ENCODE data around the gene PPP6R2.

The PPP6R2 gene

DNA sequence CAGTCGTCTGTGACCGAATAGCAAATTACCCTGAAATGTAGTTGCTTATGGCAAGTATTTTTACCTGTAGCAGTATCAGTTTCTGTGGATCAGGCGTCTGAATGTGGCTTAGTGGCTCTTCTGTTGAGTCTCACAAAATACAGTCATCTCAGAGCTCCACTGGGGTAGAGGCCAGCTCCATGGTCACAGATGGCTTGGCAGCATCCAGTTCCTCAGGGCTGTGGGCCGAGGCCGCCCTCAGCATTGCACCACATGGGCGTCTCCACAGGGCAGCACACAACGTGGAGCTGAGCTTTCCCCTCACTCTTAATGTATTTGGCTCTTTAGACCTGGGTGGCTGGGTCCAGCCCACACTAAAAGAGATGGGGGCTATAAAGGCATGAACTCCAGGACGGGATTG, 73.9 kb downstream of the PPP6R2 start:
- Histone ChIP-seq H3K4me1 (ENCODE audit: control insufficient read depth, insufficient read depth, low read length) (peaks cover 13% of the 10 kb centered on the region), H3K36me3 (ENCODE audit: control insufficient read depth, insufficient read depth, low read length, severe bottlenecking) (peaks cover 81% of the 10 kb centered on the region), H3K9me3 (ENCODE audit: control insufficient read depth, low read length) (no peaks in the 10 kb centered on the region), H3K27me3 (replicated peaks; ENCODE audit: control insufficient read depth, insufficient read depth, low read length) (no peaks in the 10 kb centered on the region), H3K4me3 (ENCODE audit: low read length) (no peak overlapping the region), H3K9ac (ENCODE audit: low read length) (no peak overlapping the region)
- no peak for DNase-seq (ENCODE audit: low read depth)

DNA sequence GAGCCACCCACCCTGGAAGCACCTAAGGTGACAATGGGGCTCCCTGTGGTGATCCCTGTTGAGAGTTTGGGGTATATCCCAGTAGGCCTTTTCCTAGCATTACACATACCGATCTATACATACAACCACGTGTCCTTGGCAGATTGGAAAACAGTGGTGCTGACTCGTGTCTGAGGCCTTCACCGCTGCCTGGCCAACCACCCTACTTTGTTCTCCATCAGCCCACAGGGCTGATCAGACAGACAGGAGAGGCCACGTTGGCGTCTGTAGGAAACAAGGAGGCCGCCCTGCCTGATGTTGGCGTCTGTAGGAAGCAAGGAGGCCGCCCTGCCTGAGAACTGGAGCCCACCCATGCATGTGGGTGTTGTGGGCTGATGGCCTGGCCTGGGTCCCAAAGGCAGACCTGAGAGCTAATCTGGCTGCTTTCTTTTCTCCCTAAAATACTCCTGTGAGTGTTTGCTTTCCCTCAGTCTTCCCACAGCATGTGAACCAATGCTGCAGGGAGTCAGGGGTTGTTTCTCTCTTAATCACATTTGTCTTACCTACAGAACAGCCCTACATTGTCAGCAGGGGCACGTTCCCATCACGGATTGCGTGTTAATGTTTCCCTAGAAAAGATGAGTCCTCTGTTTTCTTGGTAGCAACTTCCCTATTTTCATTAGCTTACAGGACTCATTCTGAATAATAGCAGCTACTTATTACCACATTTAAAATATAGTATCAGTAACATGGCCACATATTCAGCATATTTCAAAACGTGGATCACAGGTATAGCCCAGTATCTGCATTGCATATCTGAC, 74.5 kb downstream of the PPP6R2 start:
- H3K4me3 ChIP-seq (ENCODE audit: low read length) = no peak overlapping the region
- H3K9me3 ChIP-seq (ENCODE audit: control insufficient read depth, low read length) = no peaks in the 10 kb centered on the region
- peaks cover 87% of the 10 kb centered on the region for H3K36me3 ChIP-seq (ENCODE audit: control insufficient read depth, insufficient read depth, low read length, severe bottlenecking)
- no peak for DNase-seq (ENCODE audit: low read depth)
- H3K27me3 ChIP-seq (replicated peaks; ENCODE audit: control insufficient read depth, insufficient read depth, low read length) = no peaks in the 10 kb centered on the region
- H3K9ac ChIP-seq (ENCODE audit: low read length) = no peak overlapping the region
- H3K4me1 ChIP-seq (ENCODE audit: control insufficient read depth, insufficient read depth, low read length) = peaks cover 9% of the 10 kb centered on the region

DNA sequence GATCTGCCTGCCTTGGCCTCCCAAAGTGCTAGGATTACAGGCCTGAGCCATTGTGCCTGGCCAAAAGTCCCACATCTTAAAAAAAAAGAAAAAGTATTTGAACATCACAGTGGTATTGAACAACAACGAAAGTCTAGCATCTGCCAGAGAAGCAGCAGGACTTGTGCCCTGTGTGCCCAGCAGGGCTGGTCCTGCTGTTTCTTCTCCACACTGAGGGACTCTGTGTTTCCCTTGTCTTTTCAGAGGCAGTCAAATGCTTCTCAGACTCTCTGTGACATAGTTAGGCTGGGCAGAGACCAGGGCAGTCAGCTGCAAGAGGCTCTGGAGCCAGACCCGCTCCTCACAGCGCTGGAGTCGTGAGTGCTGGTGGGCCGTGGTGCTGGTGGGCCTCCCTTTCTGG, 75.5 kb downstream of the PPP6R2 start:
- no peak for DNase-seq (ENCODE audit: low read depth)
- Histone ChIP-seq H3K9me3 (ENCODE audit: control insufficient read depth, low read length) (no peaks in the 10 kb centered on the region), H3K27me3 (replicated peaks; ENCODE audit: control insufficient read depth, insufficient read depth, low read length) (no peaks in the 10 kb centered on the region), H3K9ac (ENCODE audit: low read length) (no peak overlapping the region), H3K4me3 (ENCODE audit: low read length) (no peak overlapping the region), H3K4me1 (ENCODE audit: control insufficient read depth, insufficient read depth, low read length) (peaks cover 9% of the 10 kb centered on the region), H3K36me3 (ENCODE audit: control insufficient read depth, insufficient read depth, low read length, severe bottlenecking) (peaks cover 92% of the 10 kb centered on the region)

DNA sequence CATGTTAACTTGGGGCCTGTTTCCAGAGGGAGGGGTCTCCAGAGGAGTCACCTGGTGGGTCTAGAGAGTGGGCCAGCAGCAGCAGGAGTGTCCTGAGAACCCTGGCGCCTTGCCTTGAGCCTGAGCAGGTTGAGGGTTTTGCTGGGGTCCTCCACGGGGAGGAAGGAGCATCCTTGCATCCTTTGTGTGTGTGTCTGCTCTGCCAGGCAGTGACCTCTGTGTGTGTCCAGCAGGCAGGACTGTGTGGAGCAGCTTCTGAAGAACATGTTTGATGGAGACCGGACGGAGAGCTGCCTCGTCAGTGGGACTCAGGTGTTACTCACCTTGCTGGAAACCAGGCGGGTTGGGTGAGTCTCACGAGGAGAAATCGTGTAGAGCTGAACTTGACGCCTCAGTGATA, 76.0 kb downstream of the PPP6R2 start:
- Histone ChIP-seq H3K4me3 (ENCODE audit: low read length) (no peak overlapping the region), H3K9me3 (ENCODE audit: control insufficient read depth, low read length) (no peaks in the 10 kb centered on the region), H3K27me3 (replicated peaks; ENCODE audit: control insufficient read depth, insufficient read depth, low read length) (no peaks in the 10 kb centered on the region), H3K9ac (ENCODE audit: low read length) (no peak overlapping the region), H3K4me1 (ENCODE audit: control insufficient read depth, insufficient read depth, low read length) (peaks cover 9% of the 10 kb centered on the region), H3K36me3 (ENCODE audit: control insufficient read depth, insufficient read depth, low read length, severe bottlenecking) (peaks cover 96% of the 10 kb centered on the region)
- DNase-seq (ENCODE audit: low read depth) = no peak

DNA sequence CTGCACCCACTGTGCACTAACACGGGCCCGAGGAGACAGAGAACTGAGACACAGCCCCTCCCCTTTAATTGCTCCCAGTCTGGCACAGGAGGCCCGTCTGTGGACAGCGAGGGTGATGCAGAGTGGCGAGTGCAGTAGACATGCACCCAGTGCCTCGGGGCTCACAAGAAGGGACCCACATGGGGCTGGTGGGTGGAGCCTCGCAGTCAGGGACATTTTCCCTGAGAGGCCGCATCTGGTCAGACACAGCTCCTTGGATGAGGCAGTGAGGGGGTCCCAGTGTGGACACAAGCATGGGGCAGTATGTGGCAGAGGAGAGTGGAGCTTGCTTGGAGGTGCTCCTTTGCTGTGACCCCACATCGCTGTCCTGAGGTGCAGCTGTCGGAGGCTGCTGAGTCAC, 76.9 kb downstream of the PPP6R2 start:
- Histone ChIP-seq H3K9me3 (ENCODE audit: control insufficient read depth, low read length) (no peaks in the 10 kb centered on the region), H3K4me3 (ENCODE audit: low read length) (no peak overlapping the region), H3K36me3 (ENCODE audit: control insufficient read depth, insufficient read depth, low read length, severe bottlenecking) (peaks cover 94% of the 10 kb centered on the region), H3K9ac (ENCODE audit: low read length) (no peak overlapping the region), H3K4me1 (ENCODE audit: control insufficient read depth, insufficient read depth, low read length) (peaks cover 9% of the 10 kb centered on the region), H3K27me3 (replicated peaks; ENCODE audit: control insufficient read depth, insufficient read depth, low read length) (no peaks in the 10 kb centered on the region)
- DNase-seq (ENCODE audit: low read depth) = no peak

DNA sequence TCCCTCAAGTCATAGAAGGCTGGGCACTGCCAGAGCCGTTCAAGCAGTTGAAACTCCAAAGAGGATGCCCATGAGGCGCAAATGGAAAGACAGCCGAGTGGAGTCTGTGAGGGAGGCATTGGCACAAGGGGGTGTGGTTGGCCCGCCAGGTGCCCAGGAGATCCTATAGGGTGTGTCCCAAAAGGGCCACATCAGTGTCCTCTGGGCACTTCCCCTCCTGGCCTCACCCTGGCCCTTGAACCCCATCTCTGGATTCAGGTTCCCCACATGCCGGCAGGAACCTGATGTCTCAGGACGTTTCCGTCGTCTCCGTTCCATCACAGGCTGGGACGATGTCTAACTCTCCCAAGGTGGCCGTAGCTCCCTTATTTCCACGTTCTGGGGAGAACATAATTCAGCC, 77.5 kb downstream of the PPP6R2 start:
- no peak for DNase-seq (ENCODE audit: low read depth)
- H3K27me3 ChIP-seq (replicated peaks; ENCODE audit: control insufficient read depth, insufficient read depth, low read length) = no peaks in the 10 kb centered on the region
- peaks cover 9% of the 10 kb centered on the region for H3K4me1 ChIP-seq (ENCODE audit: control insufficient read depth, insufficient read depth, low read length)
- peaks cover 94% of the 10 kb centered on the region for H3K36me3 ChIP-seq (ENCODE audit: control insufficient read depth, insufficient read depth, low read length, severe bottlenecking)
- H3K9me3 ChIP-seq (ENCODE audit: control insufficient read depth, low read length) = no peaks in the 10 kb centered on the region
- no peak overlapping the region for H3K4me3 ChIP-seq (ENCODE audit: low read length)
- H3K9ac ChIP-seq (ENCODE audit: low read length) = no peak overlapping the region

DNA sequence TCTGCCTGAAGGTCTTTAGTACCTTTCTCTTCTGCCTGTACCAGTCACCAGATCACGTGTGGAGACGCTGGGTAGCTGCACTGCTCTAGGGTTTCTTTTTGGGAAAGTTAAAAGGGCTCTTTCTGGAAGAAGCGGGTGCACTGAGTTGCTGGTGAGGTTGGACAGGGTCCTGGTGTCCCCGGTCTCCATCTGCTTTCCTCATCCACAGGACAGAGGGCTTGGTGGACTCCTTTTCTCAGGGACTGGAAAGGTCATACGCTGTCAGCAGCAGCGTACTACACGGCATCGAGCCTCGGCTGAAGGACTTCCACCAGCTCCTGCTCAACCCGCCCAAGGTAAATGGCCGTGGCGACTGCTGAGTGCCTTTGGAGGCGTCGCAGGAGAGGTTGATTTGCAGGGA, 78.9 kb downstream of the PPP6R2 start:
- H3K9ac ChIP-seq (ENCODE audit: low read length) = no peak overlapping the region
- H3K36me3 ChIP-seq (ENCODE audit: control insufficient read depth, insufficient read depth, low read length, severe bottlenecking) = peaks cover 88% of the 10 kb centered on the region
- peaks cover 6% of the 10 kb centered on the region for H3K4me1 ChIP-seq (ENCODE audit: control insufficient read depth, insufficient read depth, low read length)
- no peak for DNase-seq (ENCODE audit: low read depth)
- H3K9me3 ChIP-seq (ENCODE audit: control insufficient read depth, low read length) = no peaks in the 10 kb centered on the region
- no peaks in the 10 kb centered on the region for H3K27me3 ChIP-seq (replicated peaks; ENCODE audit: control insufficient read depth, insufficient read depth, low read length)
- H3K4me3 ChIP-seq (ENCODE audit: low read length) = no peak overlapping the region

DNA sequence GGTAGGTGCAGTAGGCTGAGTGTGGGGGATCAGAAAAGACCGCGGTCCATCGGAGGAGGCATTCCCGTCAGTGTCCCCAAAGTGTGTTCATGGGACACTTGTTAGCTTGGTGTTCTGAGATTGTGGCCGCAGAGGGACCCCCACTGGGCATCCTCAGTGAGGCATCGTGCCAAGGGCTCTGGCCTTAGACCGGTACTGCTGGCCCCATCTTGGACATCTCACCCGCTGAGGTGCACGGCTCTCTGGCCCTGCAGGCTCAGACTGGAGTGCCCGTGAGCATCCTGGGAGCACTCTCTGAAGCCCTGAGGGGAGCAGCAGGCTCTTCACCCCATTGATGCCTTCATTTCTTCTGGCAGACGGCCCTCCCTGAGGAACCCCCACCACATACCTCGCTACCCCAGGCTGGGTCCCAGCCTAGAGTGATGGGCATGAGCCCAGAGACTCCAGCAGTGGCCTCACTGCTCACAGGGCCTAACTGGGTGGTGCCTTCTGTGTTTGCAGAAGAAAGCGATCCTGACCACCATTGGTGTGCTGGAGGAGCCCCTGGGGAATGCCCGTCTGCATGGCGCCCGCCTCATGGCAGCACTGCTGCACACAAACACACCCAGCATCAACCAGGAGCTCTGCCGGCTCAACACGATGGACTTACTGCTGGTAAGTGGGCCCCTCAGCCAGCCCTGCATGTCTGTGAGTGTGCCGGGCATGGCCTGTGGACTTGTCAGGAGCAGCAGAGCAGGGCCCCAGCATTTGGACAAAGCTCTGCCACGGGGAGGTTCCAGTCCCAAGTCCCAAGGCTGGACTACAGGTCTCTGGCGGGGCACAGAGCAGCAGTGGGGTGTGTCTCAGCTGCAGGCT, 80.1 kb downstream of the PPP6R2 start:
- Histone ChIP-seq H3K36me3 (ENCODE audit: control insufficient read depth, insufficient read depth, low read length, severe bottlenecking) (peaks cover 87% of the 10 kb centered on the region), H3K9ac (ENCODE audit: low read length) (no peak overlapping the region), H3K9me3 (ENCODE audit: control insufficient read depth, low read length) (no peaks in the 10 kb centered on the region), H3K4me3 (ENCODE audit: low read length) (no peak overlapping the region), H3K4me1 (ENCODE audit: control insufficient read depth, insufficient read depth, low read length) (no peaks in the 10 kb centered on the region), H3K27me3 (replicated peaks; ENCODE audit: control insufficient read depth, insufficient read depth, low read length) (no peaks in the 10 kb centered on the region)
- no peak for DNase-seq (ENCODE audit: low read depth)

DNA sequence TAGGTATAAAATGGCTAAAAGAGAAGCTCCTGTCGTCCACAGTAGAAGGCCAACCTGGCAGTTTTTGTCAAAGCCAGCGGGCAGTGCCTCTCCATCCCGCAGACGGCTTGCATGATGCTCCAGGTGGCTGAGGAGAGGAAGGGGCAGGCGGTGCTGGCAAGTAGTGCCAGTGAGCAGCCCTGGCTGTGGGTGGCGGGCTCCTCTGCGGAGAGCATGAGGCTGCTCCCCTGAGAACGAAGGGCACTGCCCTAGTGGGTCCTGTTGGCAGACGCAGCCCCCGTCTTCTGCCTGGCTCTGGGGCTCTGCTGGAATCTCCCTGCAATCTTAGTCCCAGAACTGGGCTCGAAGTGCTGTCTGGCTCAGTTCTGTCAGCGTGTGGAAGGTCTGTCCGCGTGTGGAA, 80.8 kb downstream of the PPP6R2 start:
- Histone ChIP-seq H3K36me3 (ENCODE audit: control insufficient read depth, insufficient read depth, low read length, severe bottlenecking) (peaks cover 87% of the 10 kb centered on the region), H3K9ac (ENCODE audit: low read length) (no peak overlapping the region), H3K9me3 (ENCODE audit: control insufficient read depth, low read length) (no peaks in the 10 kb centered on the region), H3K27me3 (replicated peaks; ENCODE audit: control insufficient read depth, insufficient read depth, low read length) (no peaks in the 10 kb centered on the region), H3K4me1 (ENCODE audit: control insufficient read depth, insufficient read depth, low read length) (no peaks in the 10 kb centered on the region), H3K4me3 (ENCODE audit: low read length) (no peak overlapping the region)
- no peak for DNase-seq (ENCODE audit: low read depth)

DNA sequence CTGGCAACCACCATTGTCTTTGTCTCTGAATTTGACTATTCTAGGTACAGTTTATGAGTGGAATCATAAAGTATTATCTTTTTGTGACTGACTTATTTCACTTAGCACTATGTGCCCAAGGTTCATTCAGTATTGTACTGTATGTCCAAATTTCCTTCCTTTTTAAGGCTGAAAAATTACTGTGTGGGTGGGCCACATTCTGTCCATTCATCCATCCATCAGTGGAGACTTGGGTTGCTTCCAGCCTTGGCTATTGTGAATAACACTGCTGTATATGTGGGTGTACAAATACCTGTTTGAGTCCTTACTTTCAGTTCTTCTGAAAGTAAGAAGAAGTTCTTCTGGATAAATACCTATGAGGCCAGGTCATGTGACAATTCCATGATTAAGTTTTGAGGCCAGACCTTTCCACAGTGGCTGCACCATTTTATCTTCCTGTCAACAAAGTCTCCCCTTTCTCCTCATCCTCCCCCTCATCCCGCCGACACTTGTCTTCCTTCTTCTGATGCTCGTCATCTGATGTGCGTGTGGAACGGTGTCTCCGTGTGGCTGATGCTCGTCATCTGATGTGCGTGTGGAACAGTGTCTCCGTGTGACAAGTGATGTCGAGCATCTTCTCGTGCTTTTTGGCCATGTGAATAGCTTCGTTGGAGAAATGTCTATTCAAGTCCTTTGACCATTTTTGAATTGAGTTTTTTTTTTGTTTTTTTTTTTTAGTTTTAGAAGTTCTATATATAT, 82.2 kb downstream of the PPP6R2 start:
- no peak overlapping the region for H3K4me3 ChIP-seq (ENCODE audit: low read length)
- no peak overlapping the region for H3K9ac ChIP-seq (ENCODE audit: low read length)
- H3K36me3 ChIP-seq (ENCODE audit: control insufficient read depth, insufficient read depth, low read length, severe bottlenecking) = peaks cover 86% of the 10 kb centered on the region

More for the DNA sequence above, 82.2 kb downstream of the PPP6R2 start:
- Histone ChIP-seq H3K4me1 (ENCODE audit: control insufficient read depth, insufficient read depth, low read length) (no peaks in the 10 kb centered on the region), H3K27me3 (replicated peaks; ENCODE audit: control insufficient read depth, insufficient read depth, low read length) (no peaks in the 10 kb centered on the region), H3K9me3 (ENCODE audit: control insufficient read depth, low read length) (no peaks in the 10 kb centered on the region)
- no peak for DNase-seq (ENCODE audit: low read depth)

Data from adipocyte (in vitro differentiated cells).